Peyer's patch (tissue), 4 donors: ENCODE measurements around the gene TPM2. TPM values are rescaled to one million over a fixed set of nuclear protein-coding genes. Genes with fewer than 3 reads are reported as not detected.

ENCODE experiments used
- DNase-seq, 3 donors: peaks; one replicate each; pipeline ENCODE4 v3.0.0-alpha.2; 2017 to 2019
- H3K27ac ChIP-seq, 4 donors: fragments of 200-600 bp; sonication (generic); one replicate each; pipeline ENCODE4 v1.5.1; 2016 to 2019
- H3K27me3 ChIP-seq, 2 donors: fragments of 200-600 bp; sonication (generic); one replicate each; pipeline ENCODE4 v1.5.1; 2019
- H3K36me3 ChIP-seq, 3 donors: fragments of 200-600 bp; sonication (generic); one replicate each; pipeline ENCODE4 v1.5.1; 2016 to 2019
- H3K4me1 ChIP-seq, 4 donors: fragments of 200-600 bp; sonication (generic); one replicate each; pipeline ENCODE4 v1.5.1; 2016 to 2019
- H3K4me3 ChIP-seq, 4 donors: fragments of 200-600 bp; sonication (generic); 1 replicate in 3 of 4; 2 replicates in 1 of 4; pipeline ENCODE4 v1.5.1; 2016 to 2019; ENCODE audit warnings: mild to moderate bottlenecking in 1 of 4
- H3K9me3 ChIP-seq, 4 donors: fragments of 200-600 bp; sonication (generic); one replicate each; pipeline ENCODE4 v1.5.1; 2016 to 2019; ENCODE audit warnings: mild to moderate bottlenecking in 1 of 4
- CTCF ChIP-seq, 6 experiments: fragments of 450-650 bp in 4 of 6; fragments of 200-600 bp in 2 of 6; sonication (generic) in 1 of 6; IDR thresholded peaks; one replicate each; pipeline ENCODE4 v1.5.1; 2017 to 2019; ENCODE audit warnings: antibody characterized with exemption in 6 of 6, mild to moderate bottlenecking in 3 of 6, moderate library complexity in 1 of 6
- POLR2A ChIP-seq, 2 donors: fragments of 450-650 bp; IDR thresholded peaks; one replicate each; pipeline ENCODE4 v1.5.1; 2017; ENCODE audit warnings: antibody characterized with exemption in 2 of 2, mild to moderate bottlenecking in 2 of 2, moderate library complexity in 2 of 2
- total RNA-seq, 4 donors: library from RNA; depleted of rRNA; stranded (reverse); fragments of >200 nt; gene quantifications; one replicate each; pipeline ENCODE4 v1.1.0, GENCODE V29; 2016

The TPM2 gene
- total RNA-seq, 4 donors from 2014 or later = 41.2 to 436 (median 122) TPM

GRCh38 chr9:35665471-35665818 lies 24.3 kb downstream of the TPM2 start:
- Histone ChIP-seq H3K4me3 (peak overlapping the region; percentile 43 to 62 (median 58)), H3K4me1 (peaks cover 0 to 35% (median 5%) of the 10 kb centered on the region in 4 donors), H3K9me3 (no peaks in the 10 kb centered on the region), H3K27ac (peak overlapping the region; percentile 64 to 75 (median 66)), H3K36me3 (peaks cover 0 to 4% (median 0%) of the 10 kb centered on the region in 3 donors), H3K27me3 (no peaks in the 10 kb centered on the region)
- TF ChIP-seq POLR2A (IDR thresholded peaks at IDR 0.05) = no peak
- TF ChIP-seq CTCF (IDR thresholded peaks at IDR 0.05) = no peak
- DNase-seq = no peak

- TF ChIP-seq POLR2A (IDR thresholded peaks at IDR 0.05) = peak in 1 of 2 donors; percentile 27
- TF ChIP-seq CTCF (IDR thresholded peaks at IDR 0.05) = peak in 1 of 6 experiments; percentile 26
- Histone ChIP-seq H3K9me3 (no peaks in the 10 kb centered on the region), H3K4me3 (peak within 1 kb of the TSS; percentile 43 to 62 (median 58)), H3K36me3 (peaks cover 0 to 6% (median 0%) of the 10 kb centered on the region in 3 donors), H3K4me1 (peaks cover 0 to 33% (median 5%) of the 10 kb centered on the region in 4 donors), H3K27ac (peak within 1 kb of the TSS; percentile 64 to 75 (median 66)), H3K27me3 (no peaks in the 10 kb centered on the region)
- peak; percentile 64 to 91 (median 90) for DNase-seq
These were observed 24.9 kb downstream of the TPM2 start, which contains the start of gene ARHGEF39 for GRCh38 chr9:35664531-35665470. Gene ARHGEF39, minus strand, starts transcription at chr9:35665195. Its CDS starts 26 bp downstream, at chr9:35665169.

- H3K9me3 ChIP-seq = no peaks in the 10 kb centered on the region
- no peaks in the 10 kb centered on the region for H3K27me3 ChIP-seq
- no peak for DNase-seq
- no peak overlapping the region for H3K4me3 ChIP-seq
- H3K27ac ChIP-seq = peak overlapping the region; percentile 26 to 99 (median 76)
- peaks cover 0 to 6% (median 0%) of the 10 kb centered on the region in 3 donors for H3K36me3 ChIP-seq
- peaks cover 0 to 39% (median 7%) of the 10 kb centered on the region in 4 donors for H3K4me1 ChIP-seq
- TF ChIP-seq CTCF (IDR thresholded peaks at IDR 0.05) (no peak), POLR2A (IDR thresholded peaks at IDR 0.05) (no peak)
These were observed 27.3 kb downstream of the TPM2 start for GRCh38 chr9:35662437-35662836.

GRCh38 chr9:35661756-35662350 lies 27.9 kb downstream of the TPM2 start:
- H3K4me1 ChIP-seq = peaks cover 0 to 39% (median 9%) of the 10 kb centered on the region in 4 donors
- TF ChIP-seq CTCF (IDR thresholded peaks at IDR 0.05) (no peak), POLR2A (IDR thresholded peaks at IDR 0.05) (no peak)
- H3K9me3 ChIP-seq = no peaks in the 10 kb centered on the region
- H3K4me3 ChIP-seq = no peak overlapping the region
- no peaks in the 10 kb centered on the region for H3K27me3 ChIP-seq
- H3K36me3 ChIP-seq = peaks cover 0 to 6% (median 0%) of the 10 kb centered on the region in 3 donors
- peak in 1 of 3 donors; percentile 48 for DNase-seq
- H3K27ac ChIP-seq = peak overlapping the region; percentile 26 to 99 (median 76)

GRCh38 chr9:35660966-35661415 lies 28.7 kb downstream of the TPM2 start:
- Histone ChIP-seq H3K27me3 (no peaks in the 10 kb centered on the region), H3K4me1 (peaks cover 0 to 39% (median 9%) of the 10 kb centered on the region in 4 donors), H3K4me3 (no peak overlapping the region), H3K27ac (peak overlapping the region; percentile 26 to 99 (median 94)), H3K36me3 (peaks cover 0 to 6% (median 0%) of the 10 kb centered on the region in 3 donors), H3K9me3 (no peaks in the 10 kb centered on the region)
- DNase-seq = peak in 2 of 3 donors; percentile 75 to 77
- peak in 1 of 2 donors; percentile 41 for TF ChIP-seq POLR2A (IDR thresholded peaks at IDR 0.05)
- TF ChIP-seq CTCF (IDR thresholded peaks at IDR 0.05) = peak in 3 of 6 experiments; percentile 55 to 73 (median 61)
